HK-2 (cell line): ENCODE data around the gene PPIF.

Experiments
- DNase-seq: peaks from one replicate; pipeline ENCODE4 v3.0.0-alpha.2; 2018; ENCODE audit not compliant: unreplicated experiment

Gene PPIF

DNA sequence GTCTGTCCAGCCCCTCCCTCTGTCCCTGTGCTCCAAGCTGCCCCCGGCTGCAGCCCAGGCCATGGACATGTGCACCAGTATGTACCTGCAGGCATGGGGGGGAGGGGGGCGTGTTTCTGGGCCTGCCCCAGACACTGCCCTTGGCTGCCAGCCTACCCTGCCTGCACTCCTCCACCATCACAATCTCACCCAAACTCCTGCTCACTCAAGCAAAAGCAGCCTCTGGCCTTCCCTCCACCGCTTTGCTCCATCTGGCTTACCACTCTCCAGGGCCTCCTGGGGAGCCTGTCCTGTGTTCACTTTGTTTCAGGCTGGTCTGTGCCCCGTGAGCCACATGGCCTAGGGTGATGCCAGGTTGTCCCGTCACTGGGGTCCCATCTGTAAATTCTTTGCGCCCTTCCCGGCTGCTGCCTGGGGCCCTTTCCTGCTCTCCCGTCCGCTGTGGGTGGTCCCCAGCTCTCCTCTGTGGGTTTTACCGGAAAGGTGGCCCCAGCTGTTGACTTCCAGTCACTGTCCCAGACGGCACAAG lies 33.3 kb upstream of the PPIF start:
- DNase-seq, result no peak

DNA sequence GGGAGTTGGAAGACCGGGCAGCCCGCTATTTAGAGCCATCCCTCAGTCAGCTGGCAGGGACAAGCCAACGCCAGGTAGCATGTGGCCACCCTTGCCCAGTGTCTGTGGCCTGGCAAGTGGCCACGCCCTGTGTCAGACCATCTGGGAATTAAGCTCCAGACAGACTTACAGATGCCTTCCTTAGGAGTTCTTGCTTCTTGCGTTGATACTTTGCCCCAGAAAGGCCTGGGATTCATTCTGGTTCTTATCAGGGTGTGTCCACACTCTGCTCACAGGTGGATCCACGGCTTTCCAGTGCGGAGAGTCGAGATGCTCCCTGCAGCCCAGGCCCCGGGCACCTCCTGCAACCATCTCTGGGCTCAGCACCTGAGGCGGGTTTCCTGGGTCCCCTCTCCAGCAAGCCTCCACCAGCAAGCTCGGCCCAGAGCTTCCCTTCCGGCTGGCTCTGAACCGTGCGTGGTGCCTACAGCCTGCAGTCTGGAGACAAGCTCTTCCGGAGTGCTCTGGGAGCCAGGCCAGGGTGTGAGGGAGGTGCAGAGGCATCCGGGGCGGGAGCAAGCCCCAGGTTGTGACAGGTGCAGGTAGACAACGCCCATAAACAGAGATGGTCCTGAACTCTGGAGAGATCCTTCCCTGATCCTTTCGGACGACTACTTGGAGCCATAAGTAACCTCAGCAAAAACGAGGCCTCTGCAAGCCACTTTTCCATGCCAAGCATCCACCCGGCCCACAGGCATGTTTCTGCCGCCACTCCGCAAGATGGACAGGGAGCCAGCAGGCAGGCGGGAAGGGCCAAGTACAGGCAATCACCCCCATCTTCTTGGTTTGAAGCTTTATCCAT lies 32.3 kb upstream of the PPIF start:
- DNase-seq, result no peak

DNA sequence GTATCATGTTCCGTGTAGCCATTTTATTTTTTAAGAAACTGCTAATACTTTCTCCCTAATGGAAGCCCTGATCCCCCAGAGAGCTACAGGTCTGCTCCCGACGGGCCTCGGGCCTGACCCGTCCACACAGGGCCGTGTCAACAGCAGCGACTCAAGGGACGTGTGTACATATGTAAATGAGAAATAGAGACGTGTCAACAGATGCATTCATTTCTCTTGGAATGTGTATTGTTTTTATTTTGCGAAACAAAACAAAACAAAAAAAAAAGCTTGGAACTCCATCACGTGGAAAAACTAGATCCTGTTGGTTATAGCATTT lies 31.7 kb upstream of the PPIF start:
- DNase-seq, result no peak

DNA sequence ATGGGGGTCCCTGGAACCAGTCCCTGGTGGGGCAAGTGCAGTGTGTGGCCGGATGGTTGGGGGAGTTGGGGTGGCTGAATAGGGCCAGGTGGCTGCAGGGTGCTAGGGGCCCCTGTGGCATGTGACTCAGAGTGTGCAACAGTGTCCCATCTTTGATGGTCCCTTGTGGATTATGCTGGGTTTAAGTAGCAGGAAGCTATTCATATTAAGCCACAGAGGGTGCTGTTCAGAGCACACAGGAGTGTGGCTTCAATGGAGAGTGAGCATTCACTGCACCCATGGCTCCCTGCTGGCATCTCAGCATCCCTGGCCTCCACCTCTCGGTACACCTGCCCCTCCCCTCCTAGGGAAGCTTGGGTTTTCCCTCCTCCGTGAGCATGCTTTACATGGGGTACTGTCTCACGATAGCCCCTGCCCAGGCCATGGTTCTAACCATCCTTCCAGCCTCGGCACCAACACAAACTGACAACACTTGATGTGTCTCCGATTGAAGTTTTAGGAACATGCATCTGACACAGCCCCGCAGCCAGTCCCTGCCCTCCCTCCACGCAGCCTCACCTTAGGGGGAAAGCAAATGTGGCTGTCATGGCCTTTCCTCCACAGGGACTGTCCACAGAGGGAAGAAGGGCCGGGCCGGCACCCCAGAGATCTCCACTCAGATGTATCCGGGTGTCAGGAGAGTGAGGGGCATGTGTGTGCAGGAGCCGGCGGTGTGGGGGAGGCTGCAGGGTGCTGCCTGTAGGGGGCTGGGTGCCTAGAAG lies 30.4 kb upstream of the PPIF start:
- no peak for DNase-seq

DNA sequence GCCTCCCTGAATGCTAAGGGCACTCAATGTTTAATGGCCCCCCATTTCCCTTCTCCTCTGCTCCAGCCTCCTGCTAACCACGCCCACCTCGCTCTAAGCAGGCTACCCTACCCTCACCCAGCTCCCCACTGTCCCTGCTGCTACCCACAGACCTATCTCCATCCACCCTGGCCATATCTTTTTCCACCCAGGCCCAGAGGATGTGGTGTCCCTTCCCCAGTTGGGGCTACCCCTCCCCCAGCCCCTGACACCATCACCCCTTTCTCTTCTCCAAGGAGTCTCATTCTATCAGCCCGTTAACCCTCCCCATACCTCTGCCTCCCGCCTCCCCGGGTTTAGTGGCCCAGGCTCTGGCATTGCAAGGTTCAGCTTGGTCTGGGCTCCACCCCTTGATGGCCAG lies 28.9 kb upstream of the PPIF start:
- no peak for DNase-seq

DNA sequence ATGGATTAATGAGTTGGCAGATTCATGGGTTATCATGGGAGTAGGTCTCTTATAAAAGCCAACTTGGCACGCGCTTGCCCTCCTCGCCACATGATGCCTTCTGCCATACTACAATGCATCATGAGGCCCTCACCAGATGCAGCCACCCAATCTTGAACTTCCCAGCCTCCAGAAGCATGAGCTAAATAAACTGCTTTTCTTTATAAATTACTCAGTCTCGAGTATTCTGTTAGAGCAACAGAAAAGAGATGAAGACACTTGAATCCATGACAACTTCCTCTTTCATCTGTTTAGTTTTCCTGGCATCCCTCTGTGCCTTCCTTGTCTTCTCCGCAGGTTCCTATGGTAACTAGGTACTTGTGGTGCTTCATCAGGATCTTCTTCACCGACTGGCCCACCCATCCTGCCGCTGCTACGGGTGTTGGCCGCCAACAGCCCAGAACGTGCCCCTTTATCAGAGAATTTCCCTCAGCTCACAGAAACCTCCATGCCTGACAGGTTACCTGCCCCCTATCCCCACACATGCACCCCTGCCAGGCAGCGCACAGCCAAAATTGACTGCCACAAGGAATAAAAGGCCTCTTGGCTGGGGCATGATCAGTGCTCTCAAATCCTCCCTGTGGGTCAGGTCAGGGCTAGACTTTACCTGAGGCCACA lies 28.0 kb upstream of the PPIF start:
- no peak for DNase-seq

DNA sequence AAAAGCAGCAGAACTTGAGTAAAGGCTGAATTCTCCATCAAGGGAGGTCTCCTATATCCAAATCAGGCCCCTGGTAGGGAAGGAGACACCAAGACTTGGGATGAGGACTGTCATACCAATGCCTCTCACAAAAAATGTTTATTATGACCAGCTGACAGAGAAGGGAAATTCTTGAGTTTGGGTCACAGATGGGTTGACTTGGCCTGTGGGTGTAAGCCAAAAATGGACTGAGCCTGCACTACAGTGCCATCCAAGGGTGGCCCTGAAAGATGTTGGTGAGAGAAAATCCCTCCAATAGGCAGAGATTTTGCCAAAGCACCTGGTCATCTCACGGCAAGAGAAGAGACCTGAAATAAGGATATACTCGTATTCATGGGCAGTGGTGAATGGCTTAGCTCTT lies 27.0 kb upstream of the PPIF start:
- no peak for DNase-seq

DNA sequence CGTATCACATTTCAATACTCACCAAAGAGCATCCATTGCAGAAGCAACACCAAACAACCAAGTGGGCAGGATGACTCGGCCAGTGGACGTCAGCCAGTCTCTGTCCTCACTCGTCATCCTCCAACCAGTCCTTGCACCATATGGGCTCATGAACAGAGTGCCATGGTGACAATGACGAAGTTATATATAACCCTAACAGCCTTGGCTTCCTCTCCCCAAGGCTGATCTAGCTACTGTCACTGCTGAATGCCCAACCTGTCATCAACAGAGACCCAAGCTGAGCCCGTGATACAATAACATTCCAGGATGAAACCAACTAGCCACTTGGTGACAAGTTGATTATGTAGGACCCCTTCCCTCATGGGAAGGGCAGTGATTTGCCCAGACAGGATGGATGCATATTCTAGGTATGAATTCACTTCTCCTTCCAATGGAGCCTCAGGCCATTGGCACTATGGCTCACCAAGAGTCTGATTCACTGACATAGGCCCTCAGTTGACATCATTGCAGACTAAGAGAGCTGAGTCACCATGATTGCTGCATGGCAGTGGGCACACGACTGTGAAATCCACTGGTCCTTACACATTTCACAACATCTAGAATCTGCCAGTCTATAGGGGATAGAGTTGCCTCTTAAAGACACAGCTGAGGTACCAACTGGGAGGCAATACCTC lies 26.3 kb upstream of the PPIF start:
- peak; percentile 67 for DNase-seq

DNA sequence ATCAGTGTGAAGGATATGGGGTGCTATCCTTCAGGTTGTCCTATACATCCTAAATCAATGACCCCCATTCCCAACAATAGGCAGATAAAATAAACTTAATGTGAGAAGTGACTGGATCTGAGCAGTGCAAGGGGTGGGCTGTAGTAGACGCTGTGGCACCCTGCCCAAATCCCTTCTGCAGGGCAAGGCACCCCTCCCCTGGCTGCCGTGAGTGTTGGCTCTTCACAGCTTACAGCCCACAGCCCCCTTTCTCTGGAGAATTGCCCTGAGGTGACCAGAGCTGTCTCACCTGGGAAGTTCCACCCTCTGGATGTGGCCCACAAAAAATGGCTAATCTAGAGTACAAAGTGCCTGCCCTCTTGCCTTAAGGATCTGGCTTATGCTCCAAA lies 25.8 kb upstream of the PPIF start:
- no peak for DNase-seq

DNA sequence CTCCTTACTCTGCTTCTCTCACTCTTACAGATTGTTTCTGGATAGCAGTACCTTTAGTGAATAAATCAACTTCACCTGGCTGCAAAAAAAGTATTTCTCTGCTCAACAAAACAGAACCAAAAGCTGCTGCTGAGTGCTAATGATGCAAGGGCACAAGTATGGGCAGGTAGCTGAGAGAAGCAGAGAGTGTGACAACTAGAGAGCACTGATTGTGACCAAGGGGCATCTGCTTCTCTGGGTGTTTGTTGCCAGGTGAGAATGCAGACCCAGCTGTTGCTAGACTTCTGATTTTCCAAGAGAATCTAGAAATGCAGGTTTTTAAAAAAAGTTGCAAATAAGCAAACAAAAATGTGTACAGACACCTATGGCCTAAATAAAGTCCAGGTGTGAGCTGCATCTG lies 25.3 kb upstream of the PPIF start:
- no peak for DNase-seq

DNA sequence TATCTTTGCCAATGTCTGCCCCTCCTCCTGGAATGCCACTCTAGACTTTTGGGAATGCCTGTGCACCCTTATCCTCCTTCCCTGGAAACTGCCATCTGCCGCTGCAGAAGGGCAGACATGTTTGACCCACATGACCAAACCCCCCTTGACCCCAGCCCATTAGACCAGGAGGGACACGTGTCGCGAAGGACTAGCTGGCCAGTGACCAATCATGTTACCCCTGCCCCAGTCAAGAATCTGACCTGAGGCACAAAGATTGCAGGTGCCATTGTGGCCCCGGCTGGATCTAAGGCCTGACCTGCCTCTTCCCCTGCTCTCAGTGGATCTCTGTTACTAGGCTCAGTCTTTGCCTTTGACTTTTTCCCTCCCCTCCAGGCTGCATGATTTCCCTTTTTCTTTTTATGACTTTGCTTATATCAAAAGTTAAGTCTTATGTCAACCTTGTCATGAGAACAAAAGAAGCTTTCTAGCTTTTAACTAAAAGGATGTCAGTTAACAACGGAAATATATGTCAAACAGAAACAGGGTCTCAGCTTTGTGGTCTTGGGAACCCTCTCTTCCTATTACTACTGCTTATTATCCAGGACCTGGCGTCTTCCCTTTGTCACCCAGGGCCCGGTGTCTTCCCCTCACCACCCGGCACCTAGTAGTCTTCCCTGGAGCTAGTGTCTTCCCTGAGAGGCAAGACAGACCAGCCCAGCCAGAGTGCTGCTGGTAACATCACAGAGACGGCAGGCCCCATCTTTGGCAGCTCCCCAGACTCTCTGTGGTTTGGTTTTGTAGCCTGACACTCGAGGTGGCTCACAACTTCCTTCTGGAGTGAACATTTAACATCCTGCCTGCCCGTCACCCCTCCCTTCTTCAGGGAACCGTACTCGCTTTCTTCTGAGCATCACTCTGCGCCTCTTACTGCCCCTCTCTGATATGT lies 24.4 kb upstream of the PPIF start:
- DNase-seq, result peak; percentile 88

DNA sequence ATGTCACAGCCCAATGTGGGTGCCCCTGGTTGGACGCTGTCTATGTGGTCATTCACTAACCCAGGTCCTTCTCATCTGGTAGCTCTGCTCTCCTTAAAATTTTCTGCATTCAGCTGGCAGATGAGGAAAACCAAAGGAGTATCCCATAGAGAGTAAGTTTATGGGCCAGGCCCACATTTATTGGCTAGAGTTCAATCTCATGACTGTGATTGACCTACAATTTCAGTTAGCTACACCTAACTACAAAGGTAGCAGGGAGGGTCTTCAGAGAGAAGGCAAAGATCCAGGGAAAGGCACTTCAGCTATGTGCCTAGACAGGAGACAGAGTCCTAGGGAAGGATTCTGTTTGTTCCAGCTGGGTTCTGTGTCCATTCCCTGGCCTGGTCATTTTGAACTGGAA lies 23.7 kb upstream of the PPIF start:
- DNase-seq, result no peak

DNA sequence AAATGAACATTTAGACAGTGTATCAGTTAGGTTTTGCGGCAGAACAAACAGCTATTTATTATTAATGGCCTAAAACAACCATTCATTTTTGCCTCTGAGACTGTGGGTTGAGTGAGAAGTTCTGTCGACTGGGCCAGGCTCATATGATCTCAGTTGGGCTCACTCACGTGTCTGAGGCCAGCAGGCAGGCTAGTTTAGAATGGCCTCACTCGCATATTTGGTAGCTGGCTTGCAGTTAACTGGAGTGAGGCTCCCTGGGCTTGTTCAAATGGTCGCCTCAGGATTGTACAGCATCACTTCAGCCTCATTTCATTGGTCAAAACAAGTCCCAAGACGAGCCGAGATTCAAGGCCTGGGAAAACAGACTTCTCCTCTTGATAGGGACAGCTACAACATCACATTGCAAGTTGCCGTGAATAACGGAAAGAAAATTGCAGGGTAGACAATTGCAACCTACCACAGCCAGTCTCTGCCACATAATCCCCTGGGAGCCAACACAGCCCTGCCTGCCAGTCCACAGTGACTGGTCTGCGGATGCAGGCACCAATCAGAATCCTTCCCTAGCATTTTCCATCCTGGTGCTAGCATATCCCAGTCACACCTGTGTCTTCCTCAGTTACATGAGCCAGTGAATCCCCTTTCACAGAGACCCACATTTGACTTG lies 23.1 kb upstream of the PPIF start:
- DNase-seq, result no peak

DNA sequence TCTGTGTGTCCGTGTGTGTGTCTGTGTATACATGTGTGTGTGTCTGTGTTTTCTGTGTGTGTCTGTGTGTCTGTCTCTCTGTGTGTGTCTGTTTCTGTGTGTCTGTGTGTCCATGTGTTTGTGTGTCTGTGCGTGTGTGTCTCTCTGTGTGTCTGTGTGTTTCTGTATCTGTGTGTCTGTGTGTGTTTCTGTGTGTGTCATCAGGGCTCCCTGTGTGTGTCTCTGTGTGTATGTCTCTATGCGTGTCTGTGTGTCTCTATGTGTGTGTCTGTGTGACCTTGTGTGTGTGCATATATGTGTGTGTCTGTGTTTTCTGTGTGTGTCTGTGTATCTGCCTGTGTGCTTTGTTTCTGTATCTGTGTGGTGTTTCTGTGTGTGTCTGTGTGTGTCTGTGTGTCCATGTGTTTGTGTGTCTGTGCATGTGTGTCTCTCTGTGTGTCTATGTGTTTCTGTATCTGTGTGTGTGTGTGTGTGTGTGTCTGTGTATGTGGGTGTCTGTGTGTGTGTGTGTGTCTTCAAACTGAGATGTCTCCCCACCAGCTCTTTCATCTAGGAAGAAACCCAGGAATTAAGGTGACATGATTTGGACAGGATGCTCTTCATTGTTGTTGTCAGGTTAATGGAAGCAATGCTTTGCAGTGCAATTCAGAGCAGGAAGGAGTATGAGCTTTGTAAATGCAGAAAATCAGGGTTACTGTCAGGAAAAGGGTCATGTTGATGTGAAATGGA lies 20.7 kb upstream of the PPIF start:
- no peak for DNase-seq

DNA sequence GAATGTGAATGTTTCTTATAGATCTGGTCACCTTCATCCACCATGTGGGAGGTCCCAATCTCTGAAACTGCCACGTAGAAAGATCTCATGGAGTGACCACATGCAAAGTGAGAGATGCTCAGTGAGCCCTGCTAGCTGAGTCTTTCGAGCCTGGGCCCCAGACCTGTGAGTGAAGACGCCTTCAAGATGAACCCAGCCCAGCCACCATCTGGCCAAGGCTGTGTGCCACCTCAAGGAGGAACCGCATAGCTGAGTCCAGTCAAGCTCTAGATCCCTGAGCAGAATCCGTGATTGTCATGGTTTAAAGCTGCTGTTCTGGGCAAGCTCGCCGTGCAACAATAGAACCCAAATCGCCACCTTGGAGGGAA lies 20.2 kb upstream of the PPIF start:
- no peak for DNase-seq

DNA sequence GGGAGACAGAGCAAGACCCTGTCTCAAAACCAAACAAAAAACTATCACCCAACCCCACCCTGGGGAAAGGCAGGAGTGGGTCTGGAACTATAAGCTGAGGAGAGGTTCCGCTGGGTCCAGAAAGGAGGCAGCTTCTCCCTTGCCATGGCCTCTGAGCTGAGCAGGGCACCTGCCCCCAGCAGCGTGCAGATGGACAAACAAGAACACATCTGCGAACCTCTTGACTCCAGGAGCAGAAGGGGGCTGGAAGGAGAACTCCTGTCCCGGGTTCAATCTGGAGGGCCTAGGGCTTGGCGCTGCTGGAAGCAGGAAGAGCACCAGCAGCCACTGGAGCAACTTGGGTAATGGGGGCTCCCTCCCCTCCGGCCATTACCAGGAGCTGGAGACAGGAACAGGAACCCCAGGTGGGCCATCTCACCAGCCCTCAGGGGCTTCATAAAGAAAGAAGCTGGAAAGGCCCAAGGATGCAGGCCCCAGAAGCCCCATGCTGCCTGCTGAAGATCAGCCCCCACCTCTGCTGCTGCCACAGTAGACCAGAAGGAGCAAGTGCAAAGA lies 19.0 kb upstream of the PPIF start:
- DNase-seq, result no peak

DNA sequence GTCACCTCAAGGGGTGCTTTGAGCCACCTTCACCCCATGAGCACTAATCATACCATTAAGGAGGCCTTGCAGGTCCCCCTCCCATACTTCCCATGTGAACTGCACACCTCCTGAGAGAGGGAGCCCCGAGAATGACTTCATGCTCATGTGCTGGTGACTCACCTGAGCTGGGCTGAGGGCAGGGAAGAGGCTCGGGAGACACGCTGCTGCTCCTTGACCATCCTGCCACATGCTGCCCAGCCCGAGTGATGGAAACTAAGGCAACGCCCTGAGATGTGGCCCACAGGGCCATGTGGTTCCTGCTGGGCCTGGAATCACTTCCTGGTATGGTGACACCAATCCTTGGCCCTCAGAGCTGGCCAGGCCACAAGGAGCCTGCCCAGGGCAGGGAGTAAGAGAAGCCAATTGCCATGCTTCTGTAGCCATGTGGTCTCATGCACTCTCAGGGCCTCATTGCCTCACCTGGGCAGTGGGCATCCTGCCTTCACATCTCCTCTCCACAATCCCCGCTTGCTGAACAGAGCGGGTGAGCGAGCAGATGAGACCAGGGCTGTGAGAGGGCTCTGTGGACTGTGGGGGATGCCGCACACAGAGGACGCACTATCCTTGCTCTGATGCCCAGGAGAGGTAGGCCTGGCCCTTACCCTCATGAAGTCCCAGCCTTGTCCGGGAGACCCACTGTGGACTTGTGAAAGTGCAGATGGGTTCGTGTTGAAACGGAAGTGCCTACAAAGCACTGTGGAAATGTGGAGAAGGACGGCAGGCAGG lies 18.3 kb upstream of the PPIF start:
- DNase-seq, result peak; percentile 87

DNA sequence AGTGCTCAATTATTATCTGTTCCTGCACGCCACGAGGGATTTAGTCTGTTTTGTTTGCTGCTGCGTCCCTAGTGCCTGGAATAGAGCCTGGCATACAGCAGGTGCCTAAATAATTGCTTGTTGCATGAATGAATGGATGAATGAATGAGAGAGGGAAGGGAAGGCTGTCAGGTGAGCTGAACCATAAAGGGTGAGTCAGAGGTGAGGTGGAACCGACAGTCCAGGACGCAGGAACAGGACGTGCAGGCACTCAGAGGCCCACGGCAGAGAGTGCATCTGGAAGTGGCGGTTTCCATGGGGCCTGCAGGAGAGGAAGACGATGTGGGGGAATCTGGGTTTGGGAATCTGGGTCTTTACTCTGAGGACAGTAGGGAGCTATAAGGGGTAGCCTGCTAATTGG lies 17.7 kb upstream of the PPIF start:
- peak; percentile 63 for DNase-seq

DNA sequence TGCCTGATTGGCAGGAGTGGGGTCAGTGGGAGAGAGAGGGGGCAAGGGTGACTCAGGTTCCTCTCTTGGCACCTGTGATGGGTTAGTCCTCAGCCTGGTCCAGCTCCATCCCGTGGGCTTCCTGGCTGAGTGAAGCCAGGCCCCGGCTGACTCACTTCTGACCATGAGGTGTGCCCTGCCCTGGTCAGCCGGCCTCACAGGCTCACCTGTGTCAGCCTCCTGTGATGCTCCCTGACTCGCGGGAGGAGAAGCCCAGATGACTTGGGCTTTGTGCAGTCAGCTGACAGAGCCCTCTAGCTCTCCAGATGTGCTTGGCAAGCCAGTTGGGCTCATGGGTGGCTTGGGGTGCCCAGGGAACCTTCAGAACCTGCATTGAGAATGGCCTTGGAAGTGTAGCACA lies 16.0 kb upstream of the PPIF start:
- DNase-seq, result peak; percentile 74
